A549 (cell line): Measurements from ENCODE around the gene CIB4. TPM values are rescaled to one million over a fixed set of nuclear protein-coding genes. Genes with fewer than 3 reads are reported as not detected.

Source experiments
- ATAC-seq, 2 experiments: fragments of 200-7000 bp in 1 of 2; fragments of >200 bp in 1 of 2; cut with Nextera tagmentation in 1 of 2; cut with Tn5 transposase in 1 of 2; 3 replicates each; pipeline versions ENCODE4 v1.8.0 to v1.9.1; 2018 to 2020; ENCODE audit warnings: mild to moderate bottlenecking in 1 of 2, moderate library complexity in 1 of 2
- CTCF ChIA-PET: fragments of 300-600 bp; sonication (Branson Sonifier 250); formaldehyde crosslinking; extraction: SDS; loops from one replicate; lab custom pipeline; 2021; ENCODE audit warnings: antibody characterized with exemption, inconsistent platforms; lab: Yijun Ruan, JAX
- POLR2A ChIA-PET: fragments of 350-600 bp; formaldehyde crosslinking; extraction: SDS; loops from one replicate; lab custom pipeline; 2021; ENCODE audit warnings: antibody characterized with exemption, inconsistent platforms; lab: Yijun Ruan, JAX
- DNase-seq, 2 experiments: peaks; one replicate each; pipeline versions ENCODE4 v3.0.0 to v3.0.0-alpha.2; 2011 to 2016; ENCODE audit warnings: low read depth in 1 of 2, low spot score in 1 of 2
- FAIRE-seq: peaks from 2 replicates; lab custom pipeline; 2011; peaks lifted over from hg19 to GRCh38; lab: Jason Lieb, UNC
- H3K27ac ChIP-seq, 2 experiments: fragments of >200 bp; sonication (Bioruptor Twin); formaldehyde crosslinking; 3 replicates each; pipeline ENCODE4 v1.5.1; 2016 to 2017
- H3K4me1 ChIP-seq: fragments of >200 bp; sonication (Bioruptor Twin); formaldehyde crosslinking; 3 replicates; pipeline ENCODE4 v1.6.1; 2016
- H3K4me2 ChIP-seq: fragments of >200 bp; sonication (Bioruptor Twin); formaldehyde crosslinking; 3 replicates; pipeline ENCODE4 v1.6.1; 2016
- H3K4me3 ChIP-seq: fragments of >200 bp; sonication (Bioruptor Twin); formaldehyde crosslinking; 3 replicates; pipeline ENCODE4 v1.5.1; 2016
- H3K9me3 ChIP-seq: fragments of >200 bp; sonication (Bioruptor Twin); formaldehyde crosslinking; 3 replicates; pipeline ENCODE4 v1.6.1; 2016
- BHLHE40 ChIP-seq: IDR thresholded peaks from 2 replicates; pipeline ENCODE4 v1.6.1; 2012; ENCODE audit warnings: low read depth, low read length, inconsistent platforms
- CEBPB ChIP-seq, 2 experiments: fragments of >200 bp in 1 of 2; sonication (Bioruptor Twin) in 1 of 2; formaldehyde crosslinking in 1 of 2; IDR thresholded peaks; 2 replicates each; pipeline ENCODE4 v1.6.1; 2012 to 2016
- CHD2 ChIP-seq: fragments of 150-350 bp; IDR thresholded peaks from 2 replicates; pipeline ENCODE4 v1.6.1; 2014; ENCODE audit warnings: low read length; ENCODE audit not compliant: partially characterized antibody
- EHF ChIP-seq: fragments of 250-450 bp; sonication (Bioruptor Pico); IDR thresholded peaks from 2 replicates; pipeline ENCODE4 v1.5.0; 2020; ENCODE audit warnings: mild to moderate bottlenecking
- EHMT2 ChIP-seq: fragments of 200-600 bp; sonication (generic); IDR thresholded peaks from 2 replicates; pipeline ENCODE4 v1.6.1; 2016; ENCODE audit warnings: antibody characterized with exemption, low read depth, mild to moderate bottlenecking, moderate library complexity
- ESRRA ChIP-seq: fragments of 150-350 bp; IDR thresholded peaks from 2 replicates; pipeline ENCODE4 v1.6.1; 2014; ENCODE audit warnings: mild to moderate bottlenecking, low read length, borderline replicate concordance
- FOSB ChIP-seq: fragments of 250-450 bp; sonication (Bioruptor Pico); IDR thresholded peaks from 2 replicates; pipeline ENCODE4 v1.5.0; 2020; ENCODE audit warnings: mild to moderate bottlenecking, moderate library complexity
- FOSL2 ChIP-seq, 2 experiments: fragments of 450-650 bp in 1 of 2; fragments of >200 bp in 1 of 2; sonication (Bioruptor Twin) in 1 of 2; formaldehyde crosslinking; IDR thresholded peaks; 2 replicates each; pipeline versions ENCODE4 v1.5.0 to v1.6.1; 2016 to 2020; ENCODE audit warnings: mild to moderate bottlenecking in 1 of 2, moderate library complexity in 1 of 2
- GATA3 ChIP-seq: IDR thresholded peaks from 2 replicates; pipeline ENCODE4 v1.6.1; 2012; ENCODE audit warnings: borderline replicate concordance
- HDAC2 ChIP-seq: fragments of 200-600 bp; sonication (generic); IDR thresholded peaks from 2 replicates; pipeline ENCODE4 v1.6.1; 2016
- HMGXB4 ChIP-seq: fragments of 250-450 bp; sonication (Bioruptor Pico); IDR thresholded peaks from 2 replicates; pipeline ENCODE4 v1.5.0; 2021; ENCODE audit warnings: mild to moderate bottlenecking, moderate library complexity, borderline replicate concordance
- HOXA7 ChIP-seq: fragments of 250-450 bp; sonication (Bioruptor Pico); IDR thresholded peaks from 2 replicates; pipeline ENCODE4 v1.5.0; 2020; ENCODE audit warnings: mild to moderate bottlenecking, moderate library complexity
- JUNB ChIP-seq: fragments of >200 bp; sonication (Bioruptor Twin); formaldehyde crosslinking; IDR thresholded peaks from 2 replicates; pipeline ENCODE4 v1.6.1; 2016
- KDM5A ChIP-seq: fragments of 200-600 bp; sonication (generic); IDR thresholded peaks from 2 replicates; pipeline ENCODE4 v1.6.1; 2016; ENCODE audit warnings: antibody characterized with exemption, mild to moderate bottlenecking
- MAFK ChIP-seq: fragments of 450-650 bp; IDR thresholded peaks from 2 replicates; pipeline ENCODE4 v1.6.1; 2014; ENCODE audit not compliant: partially characterized antibody
- MAZ ChIP-seq: fragments of 150-350 bp; IDR thresholded peaks from 2 replicates; pipeline ENCODE4 v1.6.1; 2014; ENCODE audit warnings: antibody characterized with exemption, low read depth, low read length, borderline replicate concordance
- NFE2L2 ChIP-seq: fragments of 150-350 bp; conservative IDR thresholded peaks from 2 replicates; pipeline ENCODE4 v1.6.1; 2014; ENCODE audit warnings: low read length
- POLR2A ChIP-seq: IDR thresholded peaks from 2 replicates; pipeline ENCODE4 v1.6.1; 2012; ENCODE audit warnings: mild to moderate bottlenecking, low read length
- RARB ChIP-seq: fragments of 250-450 bp; sonication (Bioruptor Pico); IDR thresholded peaks from 2 replicates; pipeline ENCODE4 v1.8.0; 2021; ENCODE audit warnings: mild to moderate bottlenecking, moderate library complexity
- RCOR1 ChIP-seq: fragments of 150-350 bp; IDR thresholded peaks from 2 replicates; pipeline ENCODE4 v1.6.1; 2014; ENCODE audit warnings: antibody characterized with exemption, low read length, low read depth
- RNF2 ChIP-seq: fragments of 200-600 bp; sonication (generic); IDR thresholded peaks from 2 replicates; pipeline ENCODE4 v1.6.1; 2016; ENCODE audit warnings: low read depth, mild to moderate bottlenecking, antibody characterized with exemption, moderate library complexity, borderline replicate concordance
- USF2 ChIP-seq: fragments of 450-650 bp; IDR thresholded peaks from 2 replicates; pipeline ENCODE4 v1.6.1; 2014; ENCODE audit warnings: antibody characterized with exemption
- ZNF302 ChIP-seq: fragments of 250-450 bp; sonication (Bioruptor Pico); IDR thresholded peaks from 2 replicates; pipeline ENCODE4 v1.9.0; 2021; ENCODE audit warnings: inconsistent platforms, mild to moderate bottlenecking, moderate library complexity
- ZSCAN20 ChIP-seq: fragments of 250-450 bp; sonication (Bioruptor Pico); IDR thresholded peaks from 2 replicates; pipeline ENCODE4 v1.8.0; 2022; ENCODE audit warnings: mild to moderate bottlenecking, moderate library complexity
- WGBS: methylation state at CpG from one replicate; pipeline ENCODE4 v1.1.6; 2017; ENCODE audit errors: missing lambda C conversion rate; 5-methylcytosine and 5-hydroxymethylcytosine counted together
- polyA plus RNA-seq, 4 experiments: library from polyadenylated mRNA; depleted of rRNA in 3 of 4; stranded (reverse); fragments of >200 nt; fragmentation: RNase III in 1 of 4; extraction: RNeasy Plus Mini Kit Qiagen cat#74134 plus additional on column Dnase treatment in 1 of 4; gene quantifications; 2 replicates in 3 of 4; 3 replicates in 1 of 4; pipeline ENCODE4 v1.2.3, GENCODE V29; 2011 to 2017
- TF ChIP-seq, protein P1 (sequence below): fragments of 200-600 bp; sonication (generic); IDR thresholded peaks from 2 replicates; pipeline ENCODE4 v1.6.1; 2016; ENCODE audit warnings: antibody characterized with exemption, mild to moderate bottlenecking, moderate library complexity
- TF ChIP-seq, protein P2 (sequence below): IDR thresholded peaks from 2 replicates; pipeline ENCODE4 v1.6.1; 2012
- TF ChIP-seq, protein P3 (sequence below): fragments of >200 bp; sonication (Bioruptor Twin); formaldehyde crosslinking; IDR thresholded peaks from 3 replicates; pipeline ENCODE4 v1.5.1; 2016

CIB4 gene
- polyA plus RNA-seq, 2 of the 4 experiments (the other 2 are of a cell fraction): 0.30 to 1.0 TPM

- DNase-seq: no peak
- Histone ChIP-seq H3K4me1 (peaks cover 18% of the 10 kb centered on the region), H3K4me2 (no peak overlapping the region), H3K9me3 (peaks cover 4% of the 10 kb centered on the region; the same call in 1 of the 3 replicates), H3K27ac (0 out of 6 replicates have a peak overlapping the region, but pooled peaks of 1 of the 2 experiments have one; percentile 11), H3K4me3 (no peak overlapping the region)
- no peak for FAIRE-seq
- TF ChIP-seq JUNB: no peak
- TF ChIP-seq EHF: no peak
- TF ChIP-seq ESRRA: no peak
- TF ChIP-seq, protein P1, sequence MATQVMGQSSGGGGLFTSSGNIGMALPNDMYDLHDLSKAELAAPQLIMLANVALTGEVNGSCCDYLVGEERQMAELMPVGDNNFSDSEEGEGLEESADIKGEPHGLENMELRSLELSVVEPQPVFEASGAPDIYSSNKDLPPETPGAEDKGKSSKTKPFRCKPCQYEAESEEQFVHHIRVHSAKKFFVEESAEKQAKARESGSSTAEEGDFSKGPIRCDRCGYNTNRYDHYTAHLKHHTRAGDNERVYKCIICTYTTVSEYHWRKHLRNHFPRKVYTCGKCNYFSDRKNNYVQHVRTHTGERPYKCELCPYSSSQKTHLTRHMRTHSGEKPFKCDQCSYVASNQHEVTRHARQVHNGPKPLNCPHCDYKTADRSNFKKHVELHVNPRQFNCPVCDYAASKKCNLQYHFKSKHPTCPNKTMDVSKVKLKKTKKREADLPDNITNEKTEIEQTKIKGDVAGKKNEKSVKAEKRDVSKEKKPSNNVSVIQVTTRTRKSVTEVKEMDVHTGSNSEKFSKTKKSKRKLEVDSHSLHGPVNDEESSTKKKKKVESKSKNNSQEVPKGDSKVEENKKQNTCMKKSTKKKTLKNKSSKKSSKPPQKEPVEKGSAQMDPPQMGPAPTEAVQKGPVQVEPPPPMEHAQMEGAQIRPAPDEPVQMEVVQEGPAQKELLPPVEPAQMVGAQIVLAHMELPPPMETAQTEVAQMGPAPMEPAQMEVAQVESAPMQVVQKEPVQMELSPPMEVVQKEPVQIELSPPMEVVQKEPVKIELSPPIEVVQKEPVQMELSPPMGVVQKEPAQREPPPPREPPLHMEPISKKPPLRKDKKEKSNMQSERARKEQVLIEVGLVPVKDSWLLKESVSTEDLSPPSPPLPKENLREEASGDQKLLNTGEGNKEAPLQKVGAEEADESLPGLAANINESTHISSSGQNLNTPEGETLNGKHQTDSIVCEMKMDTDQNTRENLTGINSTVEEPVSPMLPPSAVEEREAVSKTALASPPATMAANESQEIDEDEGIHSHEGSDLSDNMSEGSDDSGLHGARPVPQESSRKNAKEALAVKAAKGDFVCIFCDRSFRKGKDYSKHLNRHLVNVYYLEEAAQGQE: no peak
- TF ChIP-seq, protein P2, sequence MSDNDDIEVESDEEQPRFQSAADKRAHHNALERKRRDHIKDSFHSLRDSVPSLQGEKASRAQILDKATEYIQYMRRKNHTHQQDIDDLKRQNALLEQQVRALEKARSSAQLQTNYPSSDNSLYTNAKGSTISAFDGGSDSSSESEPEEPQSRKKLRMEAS: no peak
- TF ChIP-seq RNF2: no peak
- TF ChIP-seq MAFK: no peak
- TF ChIP-seq ZSCAN20 (CRISPR knock-in tag): no peak
- TF ChIP-seq FOSL2 (IDR thresholded peaks at IDR 0.05): no peak
- TF ChIP-seq FOSL2 (CRISPR knock-in tag; IDR thresholded peaks at IDR 0.05): no peak
- no peak for TF ChIP-seq USF2
- TF ChIP-seq GATA3: no peak
- no peak for TF ChIP-seq RCOR1
- no peak for TF ChIP-seq HOXA7
- no peak for TF ChIP-seq BHLHE40
- TF ChIP-seq POLR2A: no peak
- no peak for TF ChIP-seq CHD2
- no peak for TF ChIP-seq CEBPB (IDR thresholded peaks at IDR 0.05)
- POLR2A ChIA-PET: no interaction called here
- 70% methylated on average over 10 of the region's 10 CpGs for WGBS
- ATAC-seq: no peak
- CTCF ChIA-PET: interaction anchor here (0.6 to 3.8 kb wide), 4 partner anchors 12 to 31 kb away, joined by 3 to 16 read pairs (median 4); no protein-coding TSS in a partner anchor
Measured at GRCh38 chr2:26627350-26628105, 13.6 kb downstream of the CIB4 start.

- no peak for FAIRE-seq
- WGBS: 79% methylated on average over 3 of the region's 3 CpGs
- Histone ChIP-seq H3K9me3 (peaks cover 4% of the 10 kb centered on the region; the same call in 1 of the 3 replicates), H3K4me3 (no peak overlapping the region), H3K4me1 (peaks cover 18% of the 10 kb centered on the region), H3K27ac (no peak overlapping the region), H3K4me2 (no peak overlapping the region)
- no peak for DNase-seq
- no peak for ATAC-seq
- POLR2A ChIA-PET: no interaction called here
- CTCF ChIA-PET: interaction anchor here (0.6 to 3.8 kb wide), 4 partner anchors 11 to 152 kb away, joined by 3 to 16 read pairs (median 4); no protein-coding TSS in a partner anchor
- TF ChIP-seq EHMT2 (no peak), NFE2L2 (no peak), FOSB (no peak), HDAC2 (no peak), USF2 (no peak), ZNF302 (CRISPR knock-in tag) (no peak), KDM5A (no peak), JUNB (no peak), MAZ (no peak), HMGXB4 (no peak), ZSCAN20 (CRISPR knock-in tag) (no peak), RARB (no peak)
- TF ChIP-seq, protein P3, sequence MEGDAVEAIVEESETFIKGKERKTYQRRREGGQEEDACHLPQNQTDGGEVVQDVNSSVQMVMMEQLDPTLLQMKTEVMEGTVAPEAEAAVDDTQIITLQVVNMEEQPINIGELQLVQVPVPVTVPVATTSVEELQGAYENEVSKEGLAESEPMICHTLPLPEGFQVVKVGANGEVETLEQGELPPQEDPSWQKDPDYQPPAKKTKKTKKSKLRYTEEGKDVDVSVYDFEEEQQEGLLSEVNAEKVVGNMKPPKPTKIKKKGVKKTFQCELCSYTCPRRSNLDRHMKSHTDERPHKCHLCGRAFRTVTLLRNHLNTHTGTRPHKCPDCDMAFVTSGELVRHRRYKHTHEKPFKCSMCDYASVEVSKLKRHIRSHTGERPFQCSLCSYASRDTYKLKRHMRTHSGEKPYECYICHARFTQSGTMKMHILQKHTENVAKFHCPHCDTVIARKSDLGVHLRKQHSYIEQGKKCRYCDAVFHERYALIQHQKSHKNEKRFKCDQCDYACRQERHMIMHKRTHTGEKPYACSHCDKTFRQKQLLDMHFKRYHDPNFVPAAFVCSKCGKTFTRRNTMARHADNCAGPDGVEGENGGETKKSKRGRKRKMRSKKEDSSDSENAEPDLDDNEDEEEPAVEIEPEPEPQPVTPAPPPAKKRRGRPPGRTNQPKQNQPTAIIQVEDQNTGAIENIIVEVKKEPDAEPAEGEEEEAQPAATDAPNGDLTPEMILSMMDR: no peak
- TF ChIP-seq, protein P2: no peak
Measured at GRCh38 chr2:26626606-26627005, 14.6 kb downstream of the CIB4 start.
